CD1c-positive myeloid dendritic cell (primary cell): ENCODE measurements around the gene FOXD4L6.
"Not testable (repeated sequence)": the region's sequence is repeated elsewhere in the genome, so short reads cannot be mapped to it uniquely, and the experiment has no call there.

ENCODE experiments used
- DNase-seq: peaks from one replicate; pipeline ENCODE4 v3.0.0-alpha.2; 2016; ENCODE audit errors: extremely low spot score

Gene FOXD4L6

GRCh38 chr9:41128581-41128980, at the start of gene FOXD4L6:
Gene FOXD4L6, minus strand, starts transcription at chr9:41128681. Its CDS starts 298 bp downstream, at chr9:41128383.
- DNase-seq: not testable (repeated sequence)

DNA sequence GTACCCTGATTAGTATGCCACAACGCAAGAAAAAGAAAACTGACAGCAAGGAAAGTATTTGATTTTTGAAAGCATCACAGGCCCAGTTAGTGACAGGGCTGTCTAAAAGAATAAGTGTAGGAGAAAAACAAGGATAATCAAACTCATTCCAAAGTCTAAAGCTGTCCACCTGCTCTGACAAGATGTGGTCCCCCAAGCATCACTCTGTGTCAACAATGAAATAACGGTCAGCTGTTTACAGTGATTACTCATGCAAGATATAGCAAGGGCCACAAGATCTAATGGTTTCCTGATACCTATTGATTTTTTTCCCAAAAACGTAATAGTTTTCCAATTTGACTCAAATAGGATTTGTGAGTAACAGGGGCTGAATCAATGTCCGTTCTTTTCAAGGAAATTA, 46.5 kb upstream of the FOXD4L6 start:
- DNase-seq: peak; percentile 0

- not testable (repeated sequence) for DNase-seq
These were observed 21.6 kb upstream of the FOXD4L6 start for GRCh38 chr9:41150116-41150515.

DNA sequence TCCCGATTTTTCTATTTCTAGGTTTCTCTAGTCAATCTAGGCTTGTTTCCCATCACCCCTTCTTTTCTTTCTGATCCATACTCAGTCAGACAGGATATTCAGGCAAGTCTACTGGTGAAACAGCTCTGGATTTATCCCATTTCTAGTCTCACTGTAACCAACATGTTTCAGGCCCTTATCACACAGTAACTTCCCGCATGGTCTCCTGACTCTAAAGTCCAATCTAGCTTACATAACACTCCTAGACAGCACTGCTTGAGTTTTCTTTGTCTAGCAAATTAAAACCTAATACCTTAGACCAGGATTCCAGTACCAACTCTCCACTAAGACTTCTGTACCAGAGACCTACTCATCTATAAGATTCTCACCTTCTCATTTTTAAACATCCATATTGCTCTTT, 13.4 kb upstream of the FOXD4L6 start:
- DNase-seq: not testable (repeated sequence)

GRCh38 chr9:41126746-41127446, 1.6 kb downstream of the FOXD4L6 start:
- not testable (repeated sequence) for DNase-seq

DNA sequence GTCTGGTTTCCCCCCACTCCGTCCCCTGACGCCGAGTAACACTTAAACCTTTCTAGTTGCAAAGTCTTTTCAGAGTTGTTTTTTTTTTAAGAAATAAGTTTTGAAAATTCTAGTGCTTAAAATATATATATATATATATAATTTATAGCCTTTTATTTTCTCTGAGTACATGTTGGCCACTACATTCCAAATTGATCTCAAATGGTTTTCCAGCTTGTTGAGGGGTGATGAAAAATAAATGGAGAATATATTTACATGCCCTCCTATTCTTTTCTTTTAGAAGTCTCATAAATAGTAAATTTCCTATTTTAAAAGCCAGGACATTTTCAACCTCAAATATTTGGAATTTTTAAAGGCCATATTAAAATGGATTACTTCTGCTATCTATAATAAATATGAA, 2.5 kb downstream of the FOXD4L6 start:
- DNase-seq: not testable (repeated sequence)

- not testable (repeated sequence) for DNase-seq
These were observed 3.3 kb downstream of the FOXD4L6 start for GRCh38 chr9:41125109-41125658.

- DNase-seq: not testable (repeated sequence)
These were observed 4.0 kb downstream of the FOXD4L6 start for GRCh38 chr9:41124250-41125108.

DNA sequence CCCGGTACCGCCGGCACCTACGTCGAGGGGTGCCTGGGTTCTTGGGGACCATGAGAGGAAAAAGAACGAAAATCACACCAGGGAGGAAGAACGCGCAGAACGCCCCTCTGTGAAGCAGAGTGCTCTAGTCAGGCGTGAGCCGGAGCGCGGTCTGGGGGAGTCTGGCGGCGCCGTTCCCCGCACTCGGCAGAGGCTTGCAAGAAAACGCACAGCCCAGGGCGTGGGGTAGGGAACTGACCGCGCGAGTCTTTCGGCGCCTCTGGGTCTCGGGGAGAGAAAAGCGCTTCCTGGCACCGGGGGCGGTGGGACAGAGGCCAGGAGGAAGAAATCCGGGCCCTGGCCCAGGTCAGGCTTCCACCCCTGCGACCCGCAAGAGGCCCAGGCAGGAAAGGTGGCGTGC, 4.7 kb downstream of the FOXD4L6 start:
- DNase-seq: not testable (repeated sequence)

GRCh38 chr9:41123396-41123795, 5.1 kb downstream of the FOXD4L6 start:
- not testable (repeated sequence) for DNase-seq

- not testable (repeated sequence) for DNase-seq
These were observed 7.8 kb downstream of the FOXD4L6 start for GRCh38 chr9:41120696-41121095.

GRCh38 chr9:41119719-41120118, 8.8 kb downstream of the FOXD4L6 start:
- not testable (repeated sequence) for DNase-seq

DNA sequence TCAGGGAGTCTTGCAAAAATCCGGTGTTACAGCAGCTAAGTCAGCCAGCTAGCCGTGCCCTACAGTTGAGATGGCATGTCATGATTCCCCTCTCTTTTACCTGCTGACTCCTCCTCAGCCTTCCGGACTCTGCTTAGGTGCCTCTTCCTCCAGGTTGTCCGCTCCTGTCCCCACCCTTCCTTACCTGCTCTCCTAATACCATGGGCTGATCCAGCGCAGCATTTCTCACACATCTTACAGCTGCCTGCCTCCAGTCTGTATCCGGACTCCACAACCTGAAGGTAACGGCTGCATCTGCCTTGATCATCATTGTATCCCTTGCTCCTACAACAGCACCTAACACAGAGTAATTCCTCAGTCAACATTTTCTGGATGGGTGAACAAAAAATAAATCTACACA, 9.2 kb downstream of the FOXD4L6 start:
- DNase-seq: not testable (repeated sequence)

GRCh38 chr9:41113348-41113747, 15.1 kb downstream of the FOXD4L6 start:
- DNase-seq: not testable (repeated sequence)

GRCh38 chr9:41111414-41111813, 17.1 kb downstream of the FOXD4L6 start:
- not testable (repeated sequence) for DNase-seq

DNA sequence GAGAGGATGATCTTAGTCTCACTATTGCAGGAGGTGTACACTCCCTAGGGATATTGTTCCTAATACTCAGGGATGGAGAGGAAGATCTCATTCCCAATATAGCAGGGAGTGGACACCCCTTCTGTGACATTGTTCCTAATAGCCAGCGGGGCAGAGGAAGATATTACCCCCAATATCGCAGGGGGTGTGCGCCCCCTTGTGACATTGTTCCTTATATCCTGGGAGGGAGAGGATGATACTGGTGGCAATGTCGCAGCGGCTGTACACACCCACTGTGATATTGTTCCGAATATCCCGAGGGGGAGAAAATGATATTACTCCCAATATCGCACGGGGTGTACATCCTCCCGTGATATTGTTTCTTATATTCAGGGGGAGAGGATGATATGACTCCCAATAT, 17.6 kb downstream of the FOXD4L6 start:
- peak; percentile 0 for DNase-seq

DNA sequence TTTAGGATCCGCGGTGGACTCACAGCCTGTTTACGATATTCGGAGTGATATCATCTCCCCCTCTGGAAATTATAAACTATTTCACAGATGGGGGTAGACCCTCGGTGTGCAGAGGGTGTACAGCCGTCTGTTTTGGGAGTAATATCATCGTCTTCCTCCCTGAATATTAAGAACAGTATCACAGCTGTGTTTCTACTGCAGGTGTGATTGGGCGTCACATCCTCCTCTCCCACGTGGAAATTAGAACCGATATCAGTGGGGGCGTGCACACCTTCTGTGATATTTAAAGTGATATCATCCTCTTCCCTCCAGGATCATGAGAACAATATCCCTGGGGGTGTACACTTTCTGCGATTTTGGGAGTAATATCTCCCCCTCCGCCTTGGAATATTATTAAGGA, 19.2 kb downstream of the FOXD4L6 start:
- DNase-seq: not testable (repeated sequence)

DNA sequence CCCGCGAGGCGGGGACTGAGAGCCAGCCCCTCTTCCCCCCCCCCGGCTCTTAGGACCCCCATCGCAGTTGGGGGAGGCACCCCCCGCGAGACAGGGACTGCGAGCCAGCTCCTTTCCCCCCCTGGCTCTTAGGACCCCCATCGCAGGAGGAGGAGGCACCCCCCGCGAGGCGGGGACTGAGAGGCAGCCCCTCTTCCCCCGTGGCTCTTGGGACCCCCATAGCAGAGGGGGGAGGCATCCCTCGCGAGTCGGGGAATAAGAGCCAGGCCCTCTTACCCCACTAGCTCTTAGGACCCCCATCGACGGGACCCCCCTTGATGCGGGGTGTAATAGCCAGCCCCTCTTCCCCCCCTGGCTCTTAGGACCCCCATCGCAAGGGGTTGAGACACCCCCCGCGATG, 19.7 kb downstream of the FOXD4L6 start:
- not testable (repeated sequence) for DNase-seq

GRCh38 chr9:41106472-41107116, 21.9 kb downstream of the FOXD4L6 start:
- not testable (repeated sequence) for DNase-seq

GRCh38 chr9:41105557-41106253, 22.8 kb downstream of the FOXD4L6 start:
- DNase-seq: not testable (repeated sequence)

- DNase-seq: not testable (repeated sequence)
These were observed 23.9 kb downstream of the FOXD4L6 start for GRCh38 chr9:41104542-41104941.
